ENCODE measurements around the gene LIN37. TPM values are rescaled to one million over a fixed set of nuclear protein-coding genes. Genes with fewer than 3 reads are reported as not detected.

The LIN37 gene
- total and polyA plus RNA-seq, 9 of the 15 experiments (the other 6 are each of a cell fraction or from before 2014, with no cell fraction given) = 1.2 to 12.5 (median 8.6) TPM

- TF ChIP-seq ATF3 (IDR thresholded peaks at IDR 0.05) = no peak
- no peak for TF ChIP-seq ATF3 (CRISPR knock-in tag; conservative IDR thresholded peaks at IDR 0.05)
- no peak for TF ChIP-seq ELK1 (CRISPR knock-in tag; IDR thresholded peaks at IDR 0.05)
- TF ChIP-seq, protein P1, sequence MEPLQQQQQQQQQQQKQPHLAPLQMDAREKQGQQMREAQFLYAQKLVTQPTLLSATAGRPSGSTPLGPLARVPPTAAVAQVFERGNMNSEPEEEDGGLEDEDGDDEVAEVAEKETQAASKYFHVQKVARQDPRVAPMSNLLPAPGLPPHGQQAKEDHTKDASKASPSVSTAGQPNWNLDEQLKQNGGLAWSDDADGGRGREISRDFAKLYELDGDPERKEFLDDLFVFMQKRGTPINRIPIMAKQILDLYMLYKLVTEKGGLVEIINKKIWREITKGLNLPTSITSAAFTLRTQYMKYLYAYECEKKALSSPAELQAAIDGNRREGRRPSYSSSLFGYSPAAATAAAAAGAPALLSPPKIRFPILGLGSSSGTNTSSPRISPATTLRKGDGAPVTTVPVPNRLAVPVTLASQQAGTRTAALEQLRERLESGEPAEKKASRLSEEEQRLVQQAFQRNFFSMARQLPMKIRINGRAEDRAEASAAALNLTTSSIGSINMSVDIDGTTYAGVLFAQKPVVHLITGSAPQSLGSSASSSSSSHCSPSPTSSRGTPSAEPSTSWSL (CRISPR knock-in tag; IDR thresholded peaks at IDR 0.05; ENCODE audit: borderline replicate concordance) = no peak
- peak; percentile 45 for TF ChIP-seq CXXC5 (CRISPR knock-in tag; IDR thresholded peaks at IDR 0.05)
- no peak for TF ChIP-seq ZNF121 (CRISPR knock-in tag; conservative IDR thresholded peaks at IDR 0.05)
- TF ChIP-seq ZNF583 (CRISPR knock-in tag; IDR thresholded peaks at IDR 0.05) = no peak
- no peak for TF ChIP-seq HDAC6 (IDR thresholded peaks at IDR 0.05; ENCODE audit: low read depth, low read length)
- TF ChIP-seq ZNF639 (CRISPR knock-in tag; conservative IDR thresholded peaks at IDR 0.05 in 1 of 2, IDR thresholded peaks at IDR 0.05 in 1 of 2) = peak in 1 of 2 experiments; percentile 61; a peak in 1 of 4 replicates
- no peak for TF ChIP-seq STAT5B (CRISPR knock-in tag; IDR thresholded peaks at IDR 0.05)
- TF ChIP-seq, protein P2, sequence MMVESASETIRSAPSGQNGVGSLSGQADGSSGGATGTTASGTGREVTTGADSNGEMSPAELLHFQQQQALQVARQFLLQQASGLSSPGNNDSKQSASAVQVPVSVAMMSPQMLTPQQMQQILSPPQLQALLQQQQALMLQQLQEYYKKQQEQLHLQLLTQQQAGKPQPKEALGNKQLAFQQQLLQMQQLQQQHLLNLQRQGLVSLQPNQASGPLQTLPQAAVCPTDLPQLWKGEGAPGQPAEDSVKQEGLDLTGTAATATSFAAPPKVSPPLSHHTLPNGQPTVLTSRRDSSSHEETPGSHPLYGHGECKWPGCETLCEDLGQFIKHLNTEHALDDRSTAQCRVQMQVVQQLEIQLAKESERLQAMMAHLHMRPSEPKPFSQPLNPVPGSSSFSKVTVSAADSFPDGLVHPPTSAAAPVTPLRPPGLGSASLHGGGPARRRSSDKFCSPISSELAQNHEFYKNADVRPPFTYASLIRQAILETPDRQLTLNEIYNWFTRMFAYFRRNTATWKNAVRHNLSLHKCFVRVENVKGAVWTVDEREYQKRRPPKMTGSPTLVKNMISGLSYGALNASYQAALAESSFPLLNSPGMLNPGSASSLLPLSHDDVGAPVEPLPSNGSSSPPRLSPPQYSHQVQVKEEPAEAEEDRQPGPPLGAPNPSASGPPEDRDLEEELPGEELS (CRISPR knock-in tag; IDR thresholded peaks at IDR 0.05; ENCODE audit: borderline replicate concordance) = no peak
- peak; percentile 38 for TF ChIP-seq NFYB (IDR thresholded peaks at IDR 0.05; ENCODE audit: extremely low read depth, insufficient read length)
- TF ChIP-seq, protein P3, sequence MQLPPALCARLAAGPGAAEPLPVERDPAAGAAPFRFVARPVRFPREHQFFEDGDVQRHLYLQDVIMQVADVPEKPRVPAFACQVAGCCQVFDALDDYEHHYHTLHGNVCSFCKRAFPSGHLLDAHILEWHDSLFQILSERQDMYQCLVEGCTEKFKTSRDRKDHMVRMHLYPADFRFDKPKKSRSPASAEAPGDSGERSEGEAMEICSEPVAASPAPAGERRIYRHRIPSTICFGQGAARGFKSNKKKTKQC (CRISPR knock-in tag; IDR thresholded peaks at IDR 0.05) = 0 out of 2 replicates have a peak, but pooled peaks have one; percentile 20
Measured at GRCh38 chr19:35744430-35745327, 3.7 kb upstream of the LIN37 start (continued).

Data from K562 (cell line).